HepG2 (cell line): Measurements from ENCODE around the gene ICAM3. TPM values are rescaled to one million over a fixed set of nuclear protein-coding genes. Genes with fewer than 3 reads are reported as not detected.

ENCODE experiments used
- AFF4 ChIP-seq: sonication (generic); formaldehyde crosslinking; IDR thresholded peaks from 2 replicates; pipeline ENCODE4 v1.4.0; 2020; ENCODE audit warnings: missing genetic modification reagents
- ARID5B ChIP-seq: IDR thresholded peaks from 2 replicates; pipeline ENCODE4 v1.4.0; 2020; ENCODE audit warnings: mild to moderate bottlenecking, missing genetic modification reagents
- CHD4 ChIP-seq: fragments of 200-600 bp; sonication (generic); IDR thresholded peaks from 2 replicates; pipeline ENCODE4 v1.7.0; 2017; ENCODE audit warnings: mild to moderate bottlenecking, low read length, borderline replicate concordance
- GABPB1 ChIP-seq: IDR thresholded peaks from 2 replicates; pipeline ENCODE4 v1.6.1; 2016; ENCODE audit warnings: mild to moderate bottlenecking, missing genetic modification reagents, moderate library complexity, missing compliant biosample characterization
- GATAD2A ChIP-seq: IDR thresholded peaks from 2 replicates; pipeline ENCODE4 v1.6.1; 2016
- HIVEP1 ChIP-seq: sonication (generic); formaldehyde crosslinking; IDR thresholded peaks from 2 replicates; pipeline ENCODE4 v1.4.0; 2020; ENCODE audit warnings: mild to moderate bottlenecking, missing genetic modification reagents
- KAT7 ChIP-seq: IDR thresholded peaks from 2 replicates; pipeline ENCODE4 v1.6.1; 2018; ENCODE audit warnings: borderline replicate concordance, missing compliant biosample characterization
- KDM1A ChIP-seq: IDR thresholded peaks from 2 replicates; pipeline ENCODE4 v1.6.1; 2016; ENCODE audit warnings: missing compliant biosample characterization
- NONO ChIP-seq, 2 experiments: fragments of 450-650 bp in 1 of 2; sonication (generic) in 1 of 2; formaldehyde crosslinking in 1 of 2; IDR thresholded peaks in 1 of 2; conservative IDR thresholded peaks in 1 of 2; 2 replicates each; pipeline versions ENCODE4 v1.6.1 to v1.8.0; 2017 to 2022; ENCODE audit warnings: mild to moderate bottlenecking in 1 of 2, missing genetic modification reagents in 1 of 2, moderate library complexity in 1 of 2
- NR2F2 ChIP-seq: IDR thresholded peaks from 2 replicates; pipeline ENCODE4 v1.6.1; 2012; ENCODE audit warnings: low read depth, inconsistent platforms, borderline replicate concordance
- POLR2A ChIP-seq, 2 experiments: IDR thresholded peaks; 2 replicates each; pipeline ENCODE4 v1.6.1; 2011; ENCODE audit warnings: low read depth in 2 of 2, low read length in 2 of 2, mild to moderate bottlenecking in 1 of 2, moderate library complexity in 1 of 2; ENCODE audit not compliant: insufficient read depth in 1 of 2
- RARG ChIP-seq: sonication (generic); formaldehyde crosslinking; IDR thresholded peaks from 2 replicates; pipeline ENCODE4 v1.4.0; 2020; ENCODE audit warnings: low read depth, mild to moderate bottlenecking, missing genetic modification reagents
- SETDB1 ChIP-seq: sonication (generic); formaldehyde crosslinking; IDR thresholded peaks from 2 replicates; pipeline ENCODE4 v1.5.1; 2020; ENCODE audit warnings: missing genetic modification reagents, mild to moderate bottlenecking, borderline replicate concordance
- SIX4 ChIP-seq: sonication (generic); formaldehyde crosslinking; IDR thresholded peaks from 2 replicates; pipeline ENCODE4 v1.4.0; 2020; ENCODE audit warnings: missing genetic modification reagents
- SRF ChIP-seq: IDR thresholded peaks from 2 replicates; pipeline ENCODE4 v1.6.1; 2011; ENCODE audit warnings: mild to moderate bottlenecking, low read depth, low read length, moderate library complexity
- TMF1 ChIP-seq: sonication (generic); formaldehyde crosslinking; IDR thresholded peaks from 2 replicates; pipeline ENCODE4 v1.8.1; 2022; ENCODE audit warnings: low read depth, missing genetic modification reagents
- ZNF160 ChIP-seq: sonication (generic); formaldehyde crosslinking; IDR thresholded peaks from 2 replicates; pipeline ENCODE4 v1.8.0; 2022; ENCODE audit warnings: mild to moderate bottlenecking, inconsistent platforms, missing genetic modification reagents
- ZNF362 ChIP-seq: sonication (generic); formaldehyde crosslinking; IDR thresholded peaks from 2 replicates; pipeline ENCODE4 v1.4.0; 2020; ENCODE audit warnings: missing genetic modification reagents, mild to moderate bottlenecking, borderline replicate concordance
- ZNF557 ChIP-seq: sonication (generic); formaldehyde crosslinking; IDR thresholded peaks from 2 replicates; pipeline ENCODE4 v1.4.0; 2020; ENCODE audit warnings: missing genetic modification reagents
- ZNF569 ChIP-seq: sonication (generic); formaldehyde crosslinking; IDR thresholded peaks from 2 replicates; pipeline ENCODE4 v1.5.0; 2020; ENCODE audit warnings: mild to moderate bottlenecking, missing genetic modification reagents, moderate library complexity, borderline replicate concordance
- ZNF761 ChIP-seq: sonication (generic); formaldehyde crosslinking; conservative IDR thresholded peaks from 2 replicates; pipeline ENCODE4 v1.4.0; 2020; ENCODE audit warnings: mild to moderate bottlenecking, missing genetic modification reagents
- ZNF776 ChIP-seq: sonication (generic); formaldehyde crosslinking; IDR thresholded peaks from 2 replicates; pipeline ENCODE4 v1.4.0; 2020; ENCODE audit warnings: mild to moderate bottlenecking, missing genetic modification reagents
- polyA plus RNA-seq, 8 experiments: library from polyadenylated mRNA; depleted of rRNA in 3 of 8; stranded (reverse) in 7 of 8; unstranded in 1 of 8; fragments of >200 nt; fragmentation: Illumina TruSeq in 4 of 8; extraction: Trizol in 4 of 8; gene quantifications; 2 replicates each; pipeline versions ENCODE4 v1.2.1 to v1.2.3, GENCODE V29; 2011 to 2016; ENCODE audit warnings: low read depth in 4 of 8, missing spikeins in 1 of 8, mixed read lengths in 1 of 8; ENCODE audit not compliant: insufficient read depth in 1 of 8
- total RNA-seq, 5 experiments: library from RNA; depleted of rRNA; stranded (reverse); fragments of >200 nt; fragmentation: Illumina TruSeq; extraction: Trizol; gene quantifications; 2 replicates each; pipeline ENCODE4 v1.2.3, GENCODE V29; 2016; ENCODE audit warnings: low read depth in 1 of 5

Gene ICAM3
- total and polyA plus RNA-seq, 2 of the 13 experiments (the other 11 are each of a cell fraction or from before 2014, with no cell fraction given) = 14.1 to 21.0 TPM

- TF ChIP-seq ARID5B = no peak
- no peak for TF ChIP-seq ZNF362 (CRISPR knock-in tag)
- TF ChIP-seq NONO (IDR thresholded peaks at IDR 0.05) = no peak
- TF ChIP-seq NONO (CRISPR knock-in tag; conservative IDR thresholded peaks at IDR 0.05) = 0 out of 2 replicates have a peak, but pooled peaks have one; percentile 32
- TF ChIP-seq ZNF160 = no peak
- no peak for TF ChIP-seq AFF4
- TF ChIP-seq GABPB1 (CRISPR knock-in tag) = peak; percentile 51; the same call in 1 of the 2 replicates
- TF ChIP-seq TMF1 (CRISPR knock-in tag) = no peak; the same call in 1 of the 2 replicates
- no peak for TF ChIP-seq SETDB1 (CRISPR knock-in tag)
- TF ChIP-seq SIX4 = no peak
- no peak for TF ChIP-seq KDM1A (CRISPR knock-in tag)
- TF ChIP-seq ZNF761 (CRISPR knock-in tag) = no peak
- TF ChIP-seq ZNF569 (CRISPR knock-in tag) = no peak
- TF ChIP-seq ZNF776 = no peak
- no peak for TF ChIP-seq CHD4
- no peak for TF ChIP-seq RARG (CRISPR knock-in tag)
- no peak for TF ChIP-seq SRF
- TF ChIP-seq POLR2A (IDR thresholded peaks at IDR 0.05; ENCODE audit: insufficient read depth in 1 of 2, low read depth in 2 of 2, low read length in 2 of 2) = peak in 1 of 2 experiments; percentile 53; a peak in 1 of 4 replicates
- no peak for TF ChIP-seq HIVEP1 (CRISPR knock-in tag)
- no peak for TF ChIP-seq NR2F2
- no peak; the same call in 1 of the 2 replicates for TF ChIP-seq GATAD2A
- 0 out of 2 replicates have a peak, but pooled peaks have one; percentile 7 for TF ChIP-seq KAT7 (CRISPR knock-in tag)
- no peak for TF ChIP-seq ZNF557 (CRISPR knock-in tag)
These were observed 48.4 kb downstream of the ICAM3 start (continued) for GRCh38 chr19:10290876-10291553.
